ENCODE measurements around the gene RNF223.

Gene RNF223

DNA sequence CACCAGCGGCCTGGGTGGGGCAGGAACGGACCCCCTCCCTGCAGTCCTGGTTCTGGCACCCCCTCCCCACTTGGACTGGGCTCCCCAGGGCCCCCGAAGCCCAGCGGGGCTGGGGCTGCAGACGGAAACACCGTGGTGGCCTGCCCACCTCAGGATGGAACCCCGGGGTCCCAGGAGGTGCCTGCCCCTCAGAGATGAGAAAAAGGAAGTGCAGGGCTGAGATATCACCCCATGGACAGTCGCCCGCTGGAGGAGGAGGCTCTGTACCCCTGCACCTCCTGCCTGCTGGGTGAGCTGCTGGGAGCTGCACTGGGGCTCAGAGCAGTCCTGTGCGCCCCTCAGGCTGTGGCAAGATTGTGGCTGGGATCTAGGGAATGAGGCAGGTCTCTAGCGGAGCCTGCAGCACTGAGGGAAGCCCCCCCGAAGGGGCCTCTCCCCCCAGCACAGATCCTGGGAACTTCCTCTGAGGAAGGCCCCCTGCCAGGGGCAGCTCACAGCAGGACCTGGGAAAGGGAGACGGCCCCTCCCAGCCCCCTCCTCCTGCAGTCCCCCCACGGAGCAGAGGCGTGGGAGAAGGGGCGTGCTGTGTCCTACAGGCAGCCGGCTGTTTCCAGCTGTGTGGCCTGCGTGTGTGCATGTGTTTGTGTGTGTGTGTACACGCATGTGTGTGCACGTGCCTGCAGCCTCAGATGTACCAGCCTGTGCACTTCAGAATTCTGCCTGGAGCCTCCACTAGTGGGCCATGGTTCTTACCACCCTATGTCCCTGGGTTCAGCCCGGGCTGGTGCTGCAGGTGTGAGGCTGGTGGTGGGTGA, 47.3 kb downstream of the RNF223 start:
- DNase-seq (ENCODE audit: low read depth) = no peak

DNA sequence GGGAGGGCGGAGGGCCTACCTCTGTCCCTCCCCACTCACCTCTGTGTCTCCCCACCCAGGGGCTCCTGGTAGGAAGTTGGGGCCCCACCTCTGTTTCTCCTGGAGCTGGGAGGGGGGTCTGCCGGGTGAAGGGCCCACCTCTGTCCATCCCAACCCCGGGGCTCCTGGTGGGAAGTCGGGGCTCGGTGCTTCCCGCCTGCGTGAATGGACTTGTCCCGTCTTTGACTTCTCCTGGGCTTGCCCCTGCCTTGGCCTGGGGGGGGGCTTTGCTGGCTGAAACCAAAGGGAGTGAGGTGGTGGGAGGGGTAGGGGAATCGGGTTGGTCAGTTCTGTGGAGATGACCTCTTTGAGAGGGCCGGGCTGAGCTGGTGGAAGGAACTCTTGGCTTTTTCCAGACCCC, 48.4 kb downstream of the RNF223 start:
- no peak for DNase-seq (ENCODE audit: low read depth)

DNA sequence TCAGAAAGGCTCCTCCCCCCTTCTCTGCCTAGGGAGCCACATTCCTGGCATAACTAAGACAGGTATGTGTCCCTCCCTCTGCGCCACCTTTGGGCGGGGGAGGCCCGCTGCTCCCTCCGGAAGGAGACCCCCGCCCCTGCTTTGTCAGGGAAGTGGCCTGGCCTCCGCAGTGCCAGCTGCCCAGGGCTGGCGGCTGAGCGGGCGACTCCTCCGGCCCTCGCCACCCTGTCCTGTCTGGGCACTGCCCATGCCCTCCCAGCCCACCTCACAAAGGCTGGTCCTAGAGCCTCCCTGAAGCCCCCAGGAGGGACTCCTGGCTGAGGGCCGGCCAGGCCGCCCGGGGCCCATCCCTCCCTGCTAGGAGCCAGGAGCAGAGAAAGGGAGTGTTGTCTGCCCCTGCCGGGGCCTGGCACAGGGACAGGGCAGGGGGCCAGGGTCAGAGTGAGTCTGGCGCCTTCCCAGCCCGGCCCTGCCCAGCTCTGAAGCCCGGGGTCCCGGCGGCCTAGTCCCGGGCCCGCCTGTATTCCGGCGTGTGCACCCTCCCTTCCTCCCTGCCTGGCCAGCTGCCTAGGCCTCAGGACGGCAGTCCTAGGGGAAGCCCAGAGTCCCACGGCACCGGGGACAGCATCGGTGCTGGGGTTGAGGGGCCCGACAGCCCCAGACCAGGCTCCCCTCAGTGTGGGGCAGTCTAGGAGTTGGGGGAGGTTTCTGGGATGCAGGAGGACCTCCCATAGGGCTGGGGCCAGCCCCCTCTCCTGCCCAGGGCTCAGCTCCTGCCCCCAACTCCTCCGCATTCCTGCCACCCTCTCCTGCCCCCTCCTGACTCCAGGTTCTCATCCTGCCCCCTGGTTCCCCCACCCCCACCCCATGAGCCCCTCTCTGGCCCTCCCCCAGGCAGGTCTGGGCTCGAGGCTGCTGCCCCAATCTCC, 49.1 kb downstream of the RNF223 start:
- no peak for DNase-seq (ENCODE audit: low read depth)

DNA sequence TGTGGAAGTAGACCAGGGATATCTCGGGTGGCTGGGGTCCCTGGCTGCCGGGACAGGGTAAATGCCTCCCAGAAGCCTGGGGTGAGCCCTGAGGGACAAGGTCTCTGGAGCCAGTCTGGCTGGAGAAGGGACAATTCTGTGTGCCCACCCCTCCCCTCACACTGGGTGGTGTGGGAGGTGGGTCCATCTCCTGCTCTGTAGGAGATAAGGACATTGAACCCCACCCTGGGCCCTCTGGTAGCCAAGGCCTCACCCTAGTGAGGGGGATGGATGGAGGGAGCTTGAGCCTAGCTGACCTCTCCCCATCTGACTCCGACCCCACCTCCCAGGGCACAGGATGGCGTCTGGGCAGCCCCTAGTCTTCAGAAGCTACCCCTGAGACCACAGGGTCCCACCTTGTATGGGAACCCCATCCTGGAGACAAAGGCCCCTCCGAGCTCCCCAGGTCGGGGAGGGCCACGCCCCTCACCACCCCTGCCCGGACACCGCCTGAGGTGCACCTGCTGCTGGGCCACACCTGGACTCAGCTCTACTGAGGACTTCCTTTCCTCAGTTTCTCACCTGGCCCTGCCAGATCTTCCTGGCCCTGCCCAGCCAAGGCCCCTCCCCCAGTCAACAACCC, 49.8 kb downstream of the RNF223 start:
- DNase-seq (ENCODE audit: low read depth) = no peak

DNA sequence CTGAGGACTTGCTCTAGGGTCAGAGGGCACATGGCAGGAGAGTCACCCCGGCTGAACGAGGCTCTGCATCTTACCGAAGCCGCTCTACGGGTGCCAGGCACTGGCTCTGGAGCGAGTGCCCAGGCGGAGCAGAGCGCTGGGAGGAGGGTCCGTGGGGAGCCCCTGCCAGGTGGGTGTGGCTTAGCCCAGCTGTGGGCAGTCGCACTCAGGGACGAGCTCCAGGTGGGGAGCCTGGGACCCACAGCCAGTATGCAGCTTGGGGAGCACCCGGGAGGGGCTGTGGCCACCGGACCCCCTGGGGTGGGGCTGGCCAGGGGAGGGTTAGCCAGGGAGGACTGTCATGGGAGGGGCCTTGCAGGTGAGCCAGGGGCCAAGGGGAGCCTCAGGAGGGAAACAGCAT, 50.4 kb downstream of the RNF223 start:
- no peak for DNase-seq (ENCODE audit: low read depth)

DNA sequence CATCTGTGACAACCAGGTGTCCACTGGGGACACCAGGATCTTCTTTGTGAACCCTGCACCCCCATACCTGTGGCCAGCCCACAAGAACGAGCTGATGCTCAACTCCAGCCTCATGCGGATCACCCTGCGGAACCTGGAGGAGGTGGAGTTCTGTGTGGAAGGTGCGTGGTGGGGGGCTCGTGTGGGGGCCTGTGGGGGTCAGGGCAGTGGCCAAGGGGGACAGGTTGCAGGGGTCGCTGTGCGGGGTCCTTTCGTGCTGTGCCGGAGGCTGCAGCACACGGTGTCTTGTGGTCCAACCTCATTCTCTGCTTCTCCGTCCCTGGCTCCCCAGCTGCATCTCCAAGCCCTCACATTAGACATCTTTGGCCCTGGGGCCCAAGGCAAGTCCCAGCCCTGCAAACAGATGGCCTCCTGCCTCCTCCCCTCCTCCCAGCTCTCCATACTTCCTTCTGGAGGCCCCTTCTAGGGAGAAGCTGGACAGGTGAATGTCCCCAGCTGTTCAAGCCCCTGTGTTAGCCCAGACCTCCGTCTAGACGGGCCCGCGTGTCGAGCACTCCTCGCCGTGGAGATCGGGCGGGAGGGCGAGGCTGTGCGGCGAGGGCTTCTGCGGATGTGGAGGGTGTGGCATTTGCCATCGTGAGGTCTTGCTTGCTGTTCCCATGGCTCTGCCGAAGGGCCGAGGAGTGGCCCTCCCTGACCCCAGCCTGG, 51.6 kb downstream of the RNF223 start:
- no peak for DNase-seq (ENCODE audit: low read depth)

DNA sequence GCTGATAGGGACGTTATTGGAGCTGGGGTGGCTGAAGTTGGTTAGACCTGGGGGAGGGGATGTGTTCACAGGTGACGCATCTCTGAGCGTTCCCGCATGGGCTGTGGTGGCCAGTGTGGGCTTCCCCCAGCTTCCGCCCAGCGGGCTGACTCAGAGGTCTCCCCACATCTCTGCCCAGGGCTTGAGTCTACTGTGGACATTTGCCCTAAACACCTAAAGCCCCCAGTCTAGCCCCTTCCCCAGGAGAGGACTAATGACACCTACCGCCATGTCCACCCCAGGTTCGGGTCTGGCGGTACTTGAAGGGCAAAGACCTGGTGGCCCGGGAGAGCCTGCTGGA, 52.2 kb downstream of the RNF223 start:
- DNase-seq (ENCODE audit: low read depth) = no peak

DNA sequence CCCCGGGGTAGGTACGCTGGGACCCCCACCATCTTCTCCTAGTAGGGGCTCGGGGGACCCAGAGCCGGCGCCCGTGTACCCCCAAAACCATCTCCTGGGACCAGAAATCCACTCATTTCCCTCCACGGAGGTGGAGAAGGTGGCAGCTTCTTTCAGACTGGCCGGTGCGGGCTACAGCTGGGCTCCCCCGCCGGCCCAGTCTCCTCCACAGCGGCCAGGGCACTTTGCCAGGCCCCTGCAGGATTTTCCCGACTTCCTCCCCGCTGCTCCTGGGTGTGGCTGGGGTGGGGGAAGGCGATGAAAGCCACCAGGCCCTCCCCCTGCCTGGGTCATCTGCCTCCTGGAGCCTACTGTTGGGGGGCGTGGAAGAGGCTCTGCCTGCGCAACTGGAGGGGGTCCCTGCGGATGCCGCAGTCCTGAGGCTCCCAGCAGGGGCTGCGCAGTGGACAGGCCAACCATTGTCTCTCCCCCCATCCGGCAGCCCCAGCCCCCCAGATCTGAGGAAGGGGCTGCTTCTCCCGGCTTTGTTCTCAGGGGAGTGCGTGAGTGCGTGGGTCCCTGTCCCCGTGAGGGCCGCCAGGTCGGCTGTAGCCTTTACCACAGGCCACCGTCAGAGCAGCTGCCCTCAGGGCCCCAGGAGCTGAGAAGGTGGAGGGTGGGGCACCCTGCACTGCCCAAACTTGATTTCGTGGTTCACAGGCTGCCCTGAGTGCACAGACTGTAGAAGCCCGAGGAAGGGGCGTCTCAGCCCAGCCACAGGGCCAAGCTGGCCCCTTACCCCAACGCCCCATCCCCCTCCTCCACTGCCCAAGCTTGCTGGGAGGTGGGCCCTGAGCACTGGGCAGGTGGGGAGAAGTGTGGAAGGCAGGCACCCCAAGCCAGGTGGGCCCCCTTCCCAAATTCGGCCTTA, 52.8 kb downstream of the RNF223 start:
- DNase-seq (ENCODE audit: low read depth) = no peak

Measured in stimulated activated CD4-positive, alpha-beta T cell treated with anti-CD3 and anti-CD28 coated beads, Interleukin-2, amount 100 ng/mL, for 4 hours (primary cell).